Prostate gland (tissue), 2 donors: ENCODE results near the gene CCDC185. TPM values are rescaled to one million over a fixed set of nuclear protein-coding genes. Genes with fewer than 3 reads are reported as not detected.

Experiments used
- DNase-seq: peaks from one replicate; pipeline ENCODE4 v3.0.0-alpha.2; 2019; ENCODE audit warnings: low spot score
- H3K27ac ChIP-seq, 2 donors: fragments of 200-600 bp; sonication (generic); 2 replicates each; pipeline ENCODE4 v1.5.1; 2017 to 2019
- H3K27me3 ChIP-seq: fragments of 200-600 bp; sonication (generic); replicated peaks from 2 replicates; pipeline ENCODE4 v1.5.1; 2019; ENCODE audit not compliant: insufficient read depth
- H3K36me3 ChIP-seq, 2 donors: fragments of 200-600 bp; sonication (generic); 1 replicate in 1 of 2; 2 replicates in 1 of 2; pipeline versions ENCODE4 v1.5.1 to v1.8.1; 2017 to 2019
- H3K4me1 ChIP-seq: fragments of 200-600 bp; sonication (generic); replicated peaks from 2 replicates; pipeline ENCODE4 v1.5.1; 2019
- H3K4me3 ChIP-seq, 2 donors: fragments of 200-600 bp; sonication (generic); 2 replicates each; pipeline ENCODE4 v1.5.1; 2017 to 2019
- H3K9me3 ChIP-seq: fragments of 200-600 bp; sonication (generic); 2 replicates; pipeline ENCODE4 v1.5.1; 2017
- POLR2A ChIP-seq: fragments of 450-650 bp; IDR thresholded peaks from one replicate; pipeline ENCODE4 v1.6.1; 2016; ENCODE audit warnings: antibody characterized with exemption, mild to moderate bottlenecking
- POLR2AphosphoS5 ChIP-seq: sonication (generic); formaldehyde crosslinking; IDR thresholded peaks from one replicate; pipeline ENCODE4 v1.6.1; 2017; ENCODE audit warnings: antibody characterized with exemption
- WGBS: methylation state at CpG from one replicate; pipeline ENCODE4 v1.1.5; 2018; 5-methylcytosine and 5-hydroxymethylcytosine counted together
- intact Hi-C: fragments of 100-400 bp; cut with DNase I; formaldehyde crosslinking; loops from one replicate; pipeline ENCODE4 v1.14.2; 2022
- total RNA-seq, 2 donors: library from RNA; depleted of rRNA; stranded (reverse); fragments of >200 nt; gene quantifications; one replicate each; pipeline ENCODE4 v1.1.0, GENCODE V29; 2016
- TF ChIP-seq, protein P1 (sequence below), 4 experiments: fragments of 200-600 bp in 2 of 4; fragments of 450-650 bp in 2 of 4; sonication (generic) in 2 of 4; IDR thresholded peaks; 1 replicate in 3 of 4; 2 replicates in 1 of 4; pipeline ENCODE4 v1.5.1; 2016 to 2019; ENCODE audit warnings: antibody characterized with exemption in 4 of 4, mild to moderate bottlenecking in 2 of 4, moderate library complexity in 2 of 4

Gene CCDC185
- total RNA-seq, 2 donors from 2014 or later = 2.7 TPM; not detected in 1

DNA sequence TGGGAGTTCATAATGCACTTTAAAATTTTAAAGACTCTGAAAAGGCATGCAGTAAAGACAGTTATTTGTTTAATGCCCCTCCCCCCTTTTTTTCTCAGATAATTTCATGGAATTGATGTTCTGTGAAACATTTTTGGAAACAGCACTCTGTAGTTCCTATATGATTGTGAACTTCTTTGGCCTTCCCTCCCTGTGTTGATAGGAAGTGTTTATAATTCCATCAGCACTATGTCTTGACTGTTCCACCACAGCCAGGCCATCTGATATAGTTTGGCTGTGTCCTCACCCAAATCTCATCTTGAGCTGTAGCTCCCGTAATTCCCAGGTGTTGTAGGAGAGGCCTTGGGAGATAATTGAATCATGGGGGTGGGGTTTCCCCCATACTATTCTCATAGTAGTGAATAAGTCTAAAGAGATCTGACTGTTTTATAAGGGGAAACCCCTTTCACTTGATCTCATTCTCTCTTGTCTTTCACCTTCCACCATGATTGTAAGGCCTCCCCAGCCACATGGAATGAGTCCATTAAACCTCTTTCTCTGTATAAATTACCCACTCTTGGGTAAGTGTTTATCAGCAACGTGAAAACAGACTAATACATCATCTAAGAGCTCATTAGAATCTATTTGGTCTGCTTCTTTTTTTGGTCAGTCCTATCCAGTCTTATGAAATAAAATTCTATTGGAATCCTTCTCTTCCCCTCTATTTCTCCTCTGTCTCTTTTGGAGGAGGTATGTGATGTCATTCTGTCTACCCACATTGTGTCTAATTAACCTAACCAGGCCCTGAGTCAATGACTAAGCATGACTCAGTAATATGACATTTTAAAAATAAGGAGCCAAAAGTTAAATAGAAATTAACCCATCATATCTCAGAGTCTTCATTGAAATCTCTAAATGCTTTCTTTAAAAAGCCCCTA is 8.9 kb downstream of the CCDC185 start:
- intact Hi-C loops = no loop called here
- no peaks in the 10 kb centered on the region for H3K27me3 ChIP-seq
- TF ChIP-seq, protein P1, sequence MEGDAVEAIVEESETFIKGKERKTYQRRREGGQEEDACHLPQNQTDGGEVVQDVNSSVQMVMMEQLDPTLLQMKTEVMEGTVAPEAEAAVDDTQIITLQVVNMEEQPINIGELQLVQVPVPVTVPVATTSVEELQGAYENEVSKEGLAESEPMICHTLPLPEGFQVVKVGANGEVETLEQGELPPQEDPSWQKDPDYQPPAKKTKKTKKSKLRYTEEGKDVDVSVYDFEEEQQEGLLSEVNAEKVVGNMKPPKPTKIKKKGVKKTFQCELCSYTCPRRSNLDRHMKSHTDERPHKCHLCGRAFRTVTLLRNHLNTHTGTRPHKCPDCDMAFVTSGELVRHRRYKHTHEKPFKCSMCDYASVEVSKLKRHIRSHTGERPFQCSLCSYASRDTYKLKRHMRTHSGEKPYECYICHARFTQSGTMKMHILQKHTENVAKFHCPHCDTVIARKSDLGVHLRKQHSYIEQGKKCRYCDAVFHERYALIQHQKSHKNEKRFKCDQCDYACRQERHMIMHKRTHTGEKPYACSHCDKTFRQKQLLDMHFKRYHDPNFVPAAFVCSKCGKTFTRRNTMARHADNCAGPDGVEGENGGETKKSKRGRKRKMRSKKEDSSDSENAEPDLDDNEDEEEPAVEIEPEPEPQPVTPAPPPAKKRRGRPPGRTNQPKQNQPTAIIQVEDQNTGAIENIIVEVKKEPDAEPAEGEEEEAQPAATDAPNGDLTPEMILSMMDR (IDR thresholded peaks at IDR 0.05) = no peak
- TF ChIP-seq POLR2AphosphoS5 (no peak), POLR2A (no peak)
- H3K36me3 ChIP-seq = no peaks in the 10 kb centered on the region
- no peak overlapping the region for H3K4me3 ChIP-seq
- H3K9me3 ChIP-seq = no peaks in the 10 kb centered on the region
- DNase-seq = no peak
- no peaks in the 10 kb centered on the region for H3K4me1 ChIP-seq
- no peak overlapping the region for H3K27ac ChIP-seq
- WGBS = 83% methylated on average over 2 of the region's 2 CpGs

DNA sequence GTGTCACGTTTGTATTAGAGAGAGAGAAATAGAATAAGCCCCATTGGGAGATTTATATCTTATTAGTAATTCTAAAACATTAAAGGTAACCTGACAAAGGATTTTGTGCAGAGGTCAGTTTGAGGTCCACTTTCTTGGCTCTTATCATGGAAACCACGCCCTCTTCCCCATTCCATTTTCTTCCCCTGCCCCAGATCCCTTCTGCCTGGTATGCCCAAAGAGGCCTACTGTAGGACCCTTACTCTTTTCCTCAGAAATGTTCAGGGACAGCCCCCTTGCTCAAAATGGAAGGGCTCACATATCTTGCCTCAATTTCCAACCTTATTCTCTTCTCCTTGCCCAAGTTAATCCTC is 9.6 kb downstream of the CCDC185 start:
- H3K4me1 ChIP-seq = no peaks in the 10 kb centered on the region
- 80% methylated on average over 2 of the region's 2 CpGs for WGBS
- no peaks in the 10 kb centered on the region for H3K36me3 ChIP-seq
- H3K27me3 ChIP-seq = no peaks in the 10 kb centered on the region
- intact Hi-C loops = no loop called here
- H3K9me3 ChIP-seq = no peaks in the 10 kb centered on the region
- H3K4me3 ChIP-seq = no peak overlapping the region
- H3K27ac ChIP-seq = no peak overlapping the region
- TF ChIP-seq, protein P1 (IDR thresholded peaks at IDR 0.05) = no peak
- no peak for TF ChIP-seq POLR2AphosphoS5
- no peak for TF ChIP-seq POLR2A
- no peak for DNase-seq

DNA sequence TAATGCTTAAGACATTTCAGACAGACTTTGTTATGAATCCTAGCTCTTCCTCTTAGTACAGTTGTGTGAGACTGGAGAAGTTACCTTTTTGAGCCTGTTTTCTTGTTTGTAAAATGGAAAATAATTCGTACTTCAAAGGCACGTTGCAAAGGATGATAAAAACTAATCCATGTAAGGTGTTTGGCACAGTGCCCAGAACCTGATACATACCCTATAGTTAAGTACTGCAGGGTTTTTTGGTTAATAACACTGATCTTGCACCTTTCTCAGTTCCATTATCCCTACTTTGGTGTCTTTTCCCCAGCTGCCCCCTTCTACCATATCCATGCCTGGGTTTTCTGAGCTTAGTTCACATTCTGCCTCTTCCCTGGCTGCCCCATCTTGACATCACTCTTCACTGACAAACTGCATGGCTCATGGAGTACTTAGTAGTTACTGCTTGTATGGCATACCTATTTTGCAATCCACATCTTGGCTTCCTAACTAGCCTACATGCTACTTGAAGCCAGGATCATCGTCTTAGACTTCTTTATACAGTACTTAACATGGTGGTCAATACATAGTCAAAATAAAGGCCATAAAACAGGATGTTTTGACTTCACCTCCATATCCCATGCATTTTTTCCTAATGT is 10.1 kb downstream of the CCDC185 start:
- no peak overlapping the region for H3K27ac ChIP-seq
- no peaks in the 10 kb centered on the region for H3K9me3 ChIP-seq
- H3K27me3 ChIP-seq = no peaks in the 10 kb centered on the region
- 66% methylated on average over 3 of the region's 3 CpGs for WGBS
- H3K4me1 ChIP-seq = no peaks in the 10 kb centered on the region
- intact Hi-C loops = no loop called here
- no peak overlapping the region for H3K4me3 ChIP-seq
- no peaks in the 10 kb centered on the region for H3K36me3 ChIP-seq
- TF ChIP-seq, protein P1 (IDR thresholded peaks at IDR 0.05) = no peak
- no peak for DNase-seq

DNA sequence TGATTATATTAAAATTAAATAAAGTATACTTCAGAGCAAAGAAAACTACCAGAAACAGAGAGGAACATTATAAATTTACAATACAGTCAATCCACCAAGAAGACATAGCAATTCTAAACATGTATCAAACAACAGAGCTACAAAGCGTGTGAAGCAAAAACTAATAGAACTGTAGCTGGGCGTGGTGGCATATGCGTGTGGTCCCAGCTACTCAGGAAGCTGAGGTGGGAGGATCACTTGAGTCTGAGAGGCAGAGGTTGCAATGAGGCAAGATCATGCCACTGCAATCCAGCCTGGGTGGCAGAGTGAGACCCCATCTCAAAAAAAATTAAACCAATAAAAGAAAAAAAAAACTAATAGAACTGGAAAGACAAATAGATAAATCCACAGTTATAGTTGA is 12.3 kb downstream of the CCDC185 start:
- Histone ChIP-seq H3K36me3 (no peaks in the 10 kb centered on the region), H3K4me1 (no peaks in the 10 kb centered on the region), H3K27me3 (no peaks in the 10 kb centered on the region), H3K27ac (no peak overlapping the region), H3K4me3 (no peak overlapping the region), H3K9me3 (no peaks in the 10 kb centered on the region)
- WGBS = 93% methylated on average over 3 of the region's 3 CpGs
- intact Hi-C loops = no loop called here
- TF ChIP-seq, protein P1 (IDR thresholded peaks at IDR 0.05) = no peak
- TF ChIP-seq POLR2AphosphoS5 = no peak
- no peak for TF ChIP-seq POLR2A
- no peak for DNase-seq

DNA sequence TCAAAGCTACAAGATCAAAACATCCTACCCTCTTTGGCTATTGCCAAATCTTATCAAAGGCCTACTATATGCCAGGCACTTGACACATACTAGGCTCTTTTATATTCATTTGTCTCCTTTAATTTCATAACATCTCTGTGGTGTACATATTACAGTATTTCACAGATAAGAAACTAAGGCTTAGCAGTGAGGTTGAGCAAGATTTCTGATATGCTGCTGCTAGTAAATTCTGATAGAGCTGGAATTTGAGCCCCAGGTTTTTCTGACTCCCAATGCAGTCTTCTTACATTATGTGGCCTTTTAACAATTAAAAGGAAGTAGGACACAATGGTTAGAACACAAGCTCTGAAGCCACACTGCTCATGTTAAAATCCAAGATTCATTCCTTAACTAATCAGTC is 16.8 kb downstream of the CCDC185 start:
- TF ChIP-seq, protein P1 (IDR thresholded peaks at IDR 0.05) = no peak
- DNase-seq = no peak
- no peaks in the 10 kb centered on the region for H3K9me3 ChIP-seq
- no peaks in the 10 kb centered on the region for H3K27me3 ChIP-seq
- intact Hi-C loops = no loop called here
- no peak overlapping the region for H3K4me3 ChIP-seq
- H3K4me1 ChIP-seq = no peaks in the 10 kb centered on the region
- H3K27ac ChIP-seq = no peak overlapping the region
- no peaks in the 10 kb centered on the region for H3K36me3 ChIP-seq
